ENCODE results near the gene AHSG.
A peak's percentile ranks its signal among the peaks of the same experiment; 100 is the strongest.

AHSG gene

GRCh38 chr3:186617036-186617946 lies 4.4 kb downstream of the AHSG start:
- no peaks in the 10 kb centered on the region for H3K9me3 ChIP-seq (ENCODE audit: control insufficient read depth in 5 of 5, low read length in 5 of 5)
- H3K27me3 ChIP-seq (ENCODE audit: control insufficient read depth in 5 of 5, insufficient read depth in 4 of 5, low read length in 5 of 5) = peaks cover 10 to 37% (median 25%) of the 10 kb centered on the region in 5 donors
- H3K9ac ChIP-seq (ENCODE audit: low read length in 5 of 5) = no peak overlapping the region
- peak overlapping the region in 3 of 5 donors; percentile 23 to 36 (median 35) for H3K4me3 ChIP-seq (ENCODE audit: low read depth in 1 of 5, low read length in 5 of 5)
- H3K27ac ChIP-seq (ENCODE audit: low read depth, low read length) = no peak overlapping the region
- H3K36me3 ChIP-seq (ENCODE audit: control insufficient read depth in 5 of 5, insufficient read depth in 5 of 5, low read length in 5 of 5) = no peaks in the 10 kb centered on the region
- H3K4me1 ChIP-seq (ENCODE audit: control insufficient read depth in 5 of 5, insufficient read depth in 5 of 5, low read length in 5 of 5) = peaks cover 0 to 10% (median 7%) of the 10 kb centered on the region in 5 donors

- H3K27me3 ChIP-seq (ENCODE audit: control insufficient read depth in 5 of 5, insufficient read depth in 4 of 5, low read length in 5 of 5) = peaks cover 8 to 31% (median 21%) of the 10 kb centered on the region in 5 donors
- peaks cover 0 to 10% (median 7%) of the 10 kb centered on the region in 5 donors for H3K4me1 ChIP-seq (ENCODE audit: control insufficient read depth in 5 of 5, insufficient read depth in 5 of 5, low read length in 5 of 5)
- no peaks in the 10 kb centered on the region for H3K9me3 ChIP-seq (ENCODE audit: control insufficient read depth in 5 of 5, low read length in 5 of 5)
- H3K9ac ChIP-seq (ENCODE audit: low read length in 5 of 5) = no peak overlapping the region
- no peak overlapping the region for H3K27ac ChIP-seq (ENCODE audit: low read depth, low read length)
- no peak overlapping the region for H3K4me3 ChIP-seq (ENCODE audit: low read depth in 1 of 5, low read length in 5 of 5)
- no peaks in the 10 kb centered on the region for H3K36me3 ChIP-seq (ENCODE audit: control insufficient read depth in 5 of 5, insufficient read depth in 5 of 5, low read length in 5 of 5)
These were observed 5.6 kb downstream of the AHSG start for GRCh38 chr3:186618318-186618938.

- H3K9me3 ChIP-seq (ENCODE audit: control insufficient read depth in 5 of 5, low read length in 5 of 5) = no peaks in the 10 kb centered on the region
- peaks cover 0 to 9% (median 7%) of the 10 kb centered on the region in 5 donors for H3K4me1 ChIP-seq (ENCODE audit: control insufficient read depth in 5 of 5, insufficient read depth in 5 of 5, low read length in 5 of 5)
- H3K36me3 ChIP-seq (ENCODE audit: control insufficient read depth in 5 of 5, insufficient read depth in 5 of 5, low read length in 5 of 5) = no peaks in the 10 kb centered on the region
- no peak overlapping the region for H3K4me3 ChIP-seq (ENCODE audit: low read depth in 1 of 5, low read length in 5 of 5)
- peaks cover 6 to 26% (median 16%) of the 10 kb centered on the region in 5 donors for H3K27me3 ChIP-seq (ENCODE audit: control insufficient read depth in 5 of 5, insufficient read depth in 4 of 5, low read length in 5 of 5)
- no peak overlapping the region for H3K9ac ChIP-seq (ENCODE audit: low read length in 5 of 5)
- no peak overlapping the region for H3K27ac ChIP-seq (ENCODE audit: low read depth, low read length)
These were observed 6.9 kb downstream of the AHSG start for GRCh38 chr3:186619787-186620212.

GRCh38 chr3:186620213-186621092 lies 7.6 kb downstream of the AHSG start:
- Histone ChIP-seq H3K4me3 (ENCODE audit: low read depth in 1 of 5, low read length in 5 of 5) (no peak overlapping the region), H3K27me3 (ENCODE audit: control insufficient read depth in 5 of 5, insufficient read depth in 4 of 5, low read length in 5 of 5) (peaks cover 6 to 24% (median 16%) of the 10 kb centered on the region in 5 donors), H3K27ac (ENCODE audit: low read depth, low read length) (no peak overlapping the region), H3K9me3 (ENCODE audit: control insufficient read depth in 5 of 5, low read length in 5 of 5) (no peaks in the 10 kb centered on the region), H3K9ac (ENCODE audit: low read length in 5 of 5) (no peak overlapping the region), H3K4me1 (ENCODE audit: control insufficient read depth in 5 of 5, insufficient read depth in 5 of 5, low read length in 5 of 5) (peaks cover 0 to 9% (median 7%) of the 10 kb centered on the region in 5 donors), H3K36me3 (ENCODE audit: control insufficient read depth in 5 of 5, insufficient read depth in 5 of 5, low read length in 5 of 5) (no peaks in the 10 kb centered on the region)

- no peak overlapping the region for H3K27ac ChIP-seq (ENCODE audit: low read depth, low read length)
- no peaks in the 10 kb centered on the region for H3K36me3 ChIP-seq (ENCODE audit: control insufficient read depth in 5 of 5, insufficient read depth in 5 of 5, low read length in 5 of 5)
- H3K9ac ChIP-seq (ENCODE audit: low read length in 5 of 5) = no peak overlapping the region
- peaks cover 0 to 4% (median 4%) of the 10 kb centered on the region in 5 donors for H3K4me1 ChIP-seq (ENCODE audit: control insufficient read depth in 5 of 5, insufficient read depth in 5 of 5, low read length in 5 of 5)
- H3K9me3 ChIP-seq (ENCODE audit: control insufficient read depth in 5 of 5, low read length in 5 of 5) = no peaks in the 10 kb centered on the region
- H3K4me3 ChIP-seq (ENCODE audit: low read depth in 1 of 5, low read length in 5 of 5) = no peak overlapping the region
- H3K27me3 ChIP-seq (ENCODE audit: control insufficient read depth in 5 of 5, insufficient read depth in 4 of 5, low read length in 5 of 5) = peaks cover 9 to 24% (median 17%) of the 10 kb centered on the region in 5 donors
These were observed 9.2 kb downstream of the AHSG start for GRCh38 chr3:186621894-186622650.

- no peak overlapping the region for H3K9ac ChIP-seq (ENCODE audit: low read length in 5 of 5)
- H3K27ac ChIP-seq (ENCODE audit: low read depth, low read length) = no peak overlapping the region
- no peaks in the 10 kb centered on the region for H3K36me3 ChIP-seq (ENCODE audit: control insufficient read depth in 5 of 5, insufficient read depth in 5 of 5, low read length in 5 of 5)
- peaks cover 9 to 20% (median 13%) of the 10 kb centered on the region in 5 donors for H3K27me3 ChIP-seq (ENCODE audit: control insufficient read depth in 5 of 5, insufficient read depth in 4 of 5, low read length in 5 of 5)
- H3K4me3 ChIP-seq (ENCODE audit: low read depth in 1 of 5, low read length in 5 of 5) = no peak overlapping the region
- no peaks in the 10 kb centered on the region for H3K4me1 ChIP-seq (ENCODE audit: control insufficient read depth in 5 of 5, insufficient read depth in 5 of 5, low read length in 5 of 5)
- no peaks in the 10 kb centered on the region for H3K9me3 ChIP-seq (ENCODE audit: control insufficient read depth in 5 of 5, low read length in 5 of 5)
These were observed 9.9 kb downstream of the AHSG start for GRCh38 chr3:186622651-186623310.

GRCh38 chr3:186624598-186624997 lies 11.7 kb downstream of the AHSG start:
- peaks cover 2 to 14% (median 7%) of the 10 kb centered on the region in 5 donors for H3K27me3 ChIP-seq (ENCODE audit: control insufficient read depth in 5 of 5, insufficient read depth in 4 of 5, low read length in 5 of 5)
- H3K36me3 ChIP-seq (ENCODE audit: control insufficient read depth in 5 of 5, insufficient read depth in 5 of 5, low read length in 5 of 5) = no peaks in the 10 kb centered on the region
- no peak overlapping the region for H3K9ac ChIP-seq (ENCODE audit: low read length in 5 of 5)
- no peaks in the 10 kb centered on the region for H3K9me3 ChIP-seq (ENCODE audit: control insufficient read depth in 5 of 5, low read length in 5 of 5)
- no peak overlapping the region for H3K4me3 ChIP-seq (ENCODE audit: low read depth in 1 of 5, low read length in 5 of 5)
- no peak overlapping the region for H3K27ac ChIP-seq (ENCODE audit: low read depth, low read length)
- H3K4me1 ChIP-seq (ENCODE audit: control insufficient read depth in 5 of 5, insufficient read depth in 5 of 5, low read length in 5 of 5) = no peaks in the 10 kb centered on the region

- no peaks in the 10 kb centered on the region for H3K9me3 ChIP-seq (ENCODE audit: control insufficient read depth in 5 of 5, low read length in 5 of 5)
- H3K4me3 ChIP-seq (ENCODE audit: low read depth in 1 of 5, low read length in 5 of 5) = no peak overlapping the region
- H3K4me1 ChIP-seq (ENCODE audit: control insufficient read depth in 5 of 5, insufficient read depth in 5 of 5, low read length in 5 of 5) = no peaks in the 10 kb centered on the region
- peaks cover 0 to 8% (median 3%) of the 10 kb centered on the region in 5 donors for H3K27me3 ChIP-seq (ENCODE audit: control insufficient read depth in 5 of 5, insufficient read depth in 4 of 5, low read length in 5 of 5)
- no peak overlapping the region for H3K27ac ChIP-seq (ENCODE audit: low read depth, low read length)
- H3K36me3 ChIP-seq (ENCODE audit: control insufficient read depth in 5 of 5, insufficient read depth in 5 of 5, low read length in 5 of 5) = no peaks in the 10 kb centered on the region
- no peak overlapping the region for H3K9ac ChIP-seq (ENCODE audit: low read length in 5 of 5)
These were observed 12.8 kb downstream of the AHSG start for GRCh38 chr3:186625600-186626042.

Measured in subcutaneous abdominal adipose tissue (tissue), 5 donors.